Keratinocyte (primary cell): ENCODE data around the gene SHLD2. TPM values are rescaled to one million over a fixed set of nuclear protein-coding genes. Genes with fewer than 3 reads are reported as not detected.
"Not testable (repeated sequence)": the region's sequence is repeated elsewhere in the genome, so short reads cannot be mapped to it uniquely, and the experiment has no call there.

Source experiments
- DNase-seq: peaks from one replicate; pipeline ENCODE4 v3.0.0-alpha.2; 2011; ENCODE audit warnings: low read depth, missing footprints, low spot score
- FAIRE-seq: peaks from 2 replicates; lab custom pipeline; 2011; peaks lifted over from hg19 to GRCh38; lab: Jason Lieb, UNC
- H2AFZ ChIP-seq: 2 replicates; pipeline ENCODE4 v1.6.0; 2012; ENCODE audit warnings: low read length, control low read depth, inconsistent platforms; ENCODE audit not compliant: control insufficient read depth
- H3K27ac ChIP-seq: 2 replicates; pipeline ENCODE4 v1.5.1; 2011; ENCODE audit warnings: low read length; ENCODE audit not compliant: control insufficient read depth, insufficient read depth
- H3K27me3 ChIP-seq: 3 replicates; pipeline ENCODE4 v1.6.0; 2011; ENCODE audit warnings: low read length; ENCODE audit not compliant: control insufficient read depth, insufficient read depth; ENCODE audit errors: extremely low read depth
- H3K36me3 ChIP-seq, 2 experiments: 2 replicates in 1 of 2; 3 replicates in 1 of 2; pipeline ENCODE4 v1.5.1; 2011; ENCODE audit warnings: low read length in 2 of 2, mild to moderate bottlenecking in 1 of 2; ENCODE audit not compliant: control insufficient read depth in 2 of 2, insufficient read depth in 2 of 2; ENCODE audit errors: extremely low read depth in 1 of 2
- H3K4me1 ChIP-seq: 3 replicates; pipeline ENCODE4 v1.5.1; 2011; ENCODE audit warnings: low read length; ENCODE audit not compliant: control insufficient read depth, insufficient read depth; ENCODE audit errors: extremely low read depth
- H3K4me2 ChIP-seq: 3 replicates; pipeline ENCODE4 v1.6.0; 2011; ENCODE audit warnings: low read depth, low read length; ENCODE audit not compliant: control insufficient read depth, insufficient read depth; ENCODE audit errors: extremely low read depth
- H3K4me3 ChIP-seq, 3 experiments: fragments of 200-600 bp in 1 of 3; sonication (generic) in 1 of 3; 2 replicates in 2 of 3; 3 replicates in 1 of 3; pipeline ENCODE4 v1.5.1; 2011 to 2016; ENCODE audit warnings: low read length in 3 of 3, mild to moderate bottlenecking in 3 of 3, control low read depth in 2 of 3, inconsistent platforms in 1 of 3, low read depth in 1 of 3, mixed read lengths in 1 of 3, mixed run types in 1 of 3, moderate library complexity in 1 of 3; ENCODE audit not compliant: control insufficient read depth in 2 of 3, insufficient read depth in 2 of 3; ENCODE audit errors: extremely low read depth in 1 of 3
- H3K79me2 ChIP-seq: 2 replicates; pipeline ENCODE4 v1.6.0; 2012; ENCODE audit warnings: low read length; ENCODE audit not compliant: control insufficient read depth, insufficient read depth
- H3K9ac ChIP-seq: 3 replicates; pipeline ENCODE4 v1.6.0; 2011; ENCODE audit warnings: low read length; ENCODE audit not compliant: control insufficient read depth, insufficient read depth; ENCODE audit errors: extremely low read depth
- H3K9me1 ChIP-seq: 3 replicates; pipeline ENCODE4 v1.6.0; 2011; ENCODE audit warnings: low read length; ENCODE audit not compliant: control insufficient read depth, insufficient read depth; ENCODE audit errors: extremely low read depth
- H3K9me3 ChIP-seq: 2 replicates; pipeline ENCODE4 v1.5.1; 2012; ENCODE audit warnings: low read depth, low read length; ENCODE audit not compliant: control insufficient read depth
- H4K20me1 ChIP-seq: 3 replicates; pipeline ENCODE4 v1.6.0; 2011; ENCODE audit warnings: low read length; ENCODE audit not compliant: control insufficient read depth, insufficient read depth; ENCODE audit errors: extremely low read depth
- dilution Hi-C: fragments of 300-500 bp; cut with MboI; formaldehyde crosslinking; loops from one replicate; pipeline ENCODE4 v1.7.0; 2020; ENCODE audit warnings: low sequenced_read_pairs; ENCODE audit not compliant: extremely low pct_ligation_motif_present
- polyA plus RNA-seq, 5 experiments: library from polyadenylated mRNA; depleted of rRNA in 3 of 5; stranded (reverse) in 3 of 5; stranded (forward) in 1 of 5; unstranded in 1 of 5; fragments of >200 nt; gene quantifications; 1 replicate in 1 of 5; 2 replicates in 3 of 5; 3 replicates in 1 of 5; pipeline versions ENCODE4 v1.2.1 to v1.2.3, GENCODE V29; 2011 to 2012; ENCODE audit warnings: missing spikeins in 2 of 5, low read depth in 1 of 5, low replicate concordance in 1 of 5

Gene SHLD2
- polyA plus RNA-seq, 1 donor (not counting 4 experiments of a cell fraction or from before 2014, with no cell fraction given): 15.8 TPM

DNA sequence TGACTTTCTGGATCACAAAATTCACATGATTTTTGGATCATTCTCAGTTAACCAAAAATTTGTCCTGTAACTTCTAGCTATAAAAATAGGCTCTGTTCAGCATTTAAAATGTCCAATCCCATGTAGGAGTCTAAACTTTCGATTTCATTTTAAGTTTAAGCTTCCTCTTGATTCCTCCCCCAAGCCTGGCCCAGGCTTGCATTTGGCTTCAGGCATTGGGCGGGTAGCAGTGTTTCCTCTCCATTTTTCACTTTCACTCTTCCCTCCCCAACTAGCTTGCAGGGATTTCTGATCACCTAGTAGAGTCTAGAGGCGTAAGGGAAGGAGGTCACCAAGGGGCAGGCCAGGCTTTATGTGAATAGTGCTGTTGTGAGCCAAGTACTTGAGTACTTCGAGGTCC, 109.8 kb downstream of the SHLD2 start:
- dilution Hi-C loops, H3K4me1 ChIP-seq, H3K9ac ChIP-seq, H3K79me2 ChIP-seq, H3K36me3 ChIP-seq, H3K27ac ChIP-seq, H3K9me3 ChIP-seq, H2AFZ ChIP-seq, H3K4me3 ChIP-seq, H4K20me1 ChIP-seq, DNase-seq, H3K27me3 ChIP-seq, H3K9me1 ChIP-seq: not testable (repeated sequence)
- H3K4me2 ChIP-seq: peak overlapping the region; percentile 41
- FAIRE-seq: peak; percentile 86

DNA sequence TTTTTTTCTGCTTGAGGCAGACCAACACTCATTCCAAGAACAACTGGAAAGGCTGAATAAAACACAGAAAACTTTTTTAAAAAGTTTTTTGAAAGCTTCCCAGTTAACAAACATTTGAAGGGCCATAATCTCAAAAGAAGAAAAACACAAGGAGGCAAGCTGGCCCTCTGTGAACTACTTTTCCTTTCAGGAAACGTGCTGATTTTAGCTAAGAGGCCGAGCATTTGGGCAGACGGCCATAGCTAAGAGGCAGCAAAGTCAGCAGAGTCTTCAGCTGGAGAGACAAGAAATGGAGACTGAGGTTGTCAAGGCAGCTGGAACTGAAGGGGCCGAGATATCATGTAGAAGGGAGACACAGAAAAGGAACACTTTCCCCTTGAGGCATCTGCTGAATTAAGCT, 111.9 kb downstream of the SHLD2 start:
- DNase-seq, H3K4me2 ChIP-seq, H2AFZ ChIP-seq, H3K9me3 ChIP-seq, H3K36me3 ChIP-seq, H3K4me1 ChIP-seq, H3K9ac ChIP-seq, H3K79me2 ChIP-seq, FAIRE-seq, H3K27me3 ChIP-seq, H3K9me1 ChIP-seq, H3K4me3 ChIP-seq, H3K27ac ChIP-seq, dilution Hi-C loops, H4K20me1 ChIP-seq: not testable (repeated sequence)

DNA sequence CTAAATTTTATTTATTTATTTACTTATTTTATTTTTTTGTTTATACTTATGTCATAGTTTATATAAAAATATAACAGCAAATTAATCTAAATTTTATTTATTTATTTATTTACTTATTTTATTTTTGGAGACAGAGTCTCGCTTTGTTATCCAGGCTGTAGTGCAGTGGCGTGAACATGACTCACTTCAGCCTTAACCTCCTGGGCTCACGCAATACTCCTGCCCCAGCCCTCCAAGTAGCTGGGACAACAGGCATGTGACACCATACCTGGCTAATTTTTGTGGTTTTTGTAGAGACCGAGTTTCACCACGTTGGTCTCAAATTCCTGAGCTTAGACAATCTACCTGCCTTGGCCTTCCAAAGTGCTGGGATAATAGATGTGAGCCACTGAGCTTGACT, 115.3 kb downstream of the SHLD2 start:
- DNase-seq, FAIRE-seq, dilution Hi-C loops, H3K79me2 ChIP-seq, H3K9ac ChIP-seq, H4K20me1 ChIP-seq, H3K9me1 ChIP-seq, H2AFZ ChIP-seq, H3K4me2 ChIP-seq, H3K27ac ChIP-seq, H3K27me3 ChIP-seq, H3K4me3 ChIP-seq, H3K36me3 ChIP-seq, H3K9me3 ChIP-seq, H3K4me1 ChIP-seq: not testable (repeated sequence)

DNA sequence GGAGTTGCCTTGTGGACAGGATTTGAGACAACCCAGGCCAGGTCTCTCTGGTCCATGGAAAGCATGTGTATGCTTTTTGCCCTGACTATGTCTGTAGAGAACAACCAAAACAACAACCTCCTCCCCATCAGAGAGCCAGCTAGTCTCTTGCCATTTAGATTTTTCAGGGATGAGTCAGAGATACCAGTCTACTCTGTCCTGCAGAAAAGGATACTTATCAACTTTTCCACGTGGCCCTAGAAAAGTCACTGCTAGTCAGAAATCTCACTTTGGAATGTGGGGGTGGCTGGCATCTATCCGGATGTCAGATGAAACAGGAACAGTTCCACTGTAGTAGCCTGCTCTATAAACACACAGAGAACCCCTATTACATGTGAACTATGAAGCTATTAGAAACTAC, 116.8 kb downstream of the SHLD2 start:
- H3K4me1 ChIP-seq, H3K4me2 ChIP-seq, H3K36me3 ChIP-seq, H3K79me2 ChIP-seq, dilution Hi-C loops, H3K27me3 ChIP-seq, H4K20me1 ChIP-seq, H2AFZ ChIP-seq, H3K9me1 ChIP-seq, H3K9me3 ChIP-seq, H3K27ac ChIP-seq, DNase-seq, H3K4me3 ChIP-seq, H3K9ac ChIP-seq: not testable (repeated sequence)
- peak; percentile 75 for FAIRE-seq

DNA sequence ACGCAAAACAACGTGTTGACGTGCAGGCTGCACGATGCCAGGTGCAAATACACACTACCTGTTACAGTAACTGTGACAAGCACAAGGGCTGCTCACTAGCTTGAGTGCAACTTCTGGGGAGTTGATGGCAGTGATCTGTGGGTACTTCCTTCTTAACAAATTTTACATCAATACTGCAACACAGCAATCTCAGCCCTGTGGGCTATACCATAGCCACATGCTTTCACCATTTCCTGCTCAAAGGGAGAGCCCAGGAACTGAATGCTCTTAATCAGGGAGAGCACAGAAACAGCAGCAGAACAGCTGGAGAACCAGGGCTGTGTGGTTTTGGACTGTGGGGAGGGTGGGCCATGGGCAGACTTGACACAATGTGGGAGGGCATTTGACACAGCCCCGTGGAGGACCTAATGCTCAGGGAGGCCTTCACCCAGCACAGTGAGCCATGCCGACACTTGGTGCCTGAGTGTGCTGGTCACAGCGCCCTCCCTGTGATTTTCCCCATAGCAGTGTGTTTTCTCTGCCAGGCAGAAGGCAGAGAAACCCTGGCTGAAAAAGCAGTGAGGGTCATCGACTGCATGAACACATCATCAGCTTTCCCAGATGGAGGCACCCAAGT, 118.3 kb downstream of the SHLD2 start:
- peak; percentile 43 for FAIRE-seq
- H3K9ac ChIP-seq, H3K27ac ChIP-seq, H3K4me1 ChIP-seq, H3K27me3 ChIP-seq, H3K9me3 ChIP-seq, H4K20me1 ChIP-seq, H3K36me3 ChIP-seq, H2AFZ ChIP-seq, DNase-seq, H3K4me3 ChIP-seq, H3K79me2 ChIP-seq, H3K4me2 ChIP-seq, H3K9me1 ChIP-seq, dilution Hi-C loops: not testable (repeated sequence)
